ENCODE results near the gene CFAP54. TPM values are rescaled to one million over a fixed set of nuclear protein-coding genes. Genes with fewer than 3 reads are reported as not detected.

Gene CFAP54
- polyA plus RNA-seq, 2 of the 4 experiments (the other 2 are of a cell fraction) = 0.70 to 1.2 TPM

- H3K4me3 ChIP-seq = no peak overlapping the region
- peaks cover 3% of the 10 kb centered on the region; the same call in 1 of the 3 replicates for H3K4me1 ChIP-seq
- DNase-seq (ENCODE audit: low read depth in 1 of 2, low spot score in 1 of 2) = no peak
- H3K27ac ChIP-seq = no peak overlapping the region
- 44% methylated on average over 4 of the region's 4 CpGs for WGBS (ENCODE audit: missing lambda C conversion rate)
- TF ChIP-seq HOXA7 (CRISPR knock-in tag; IDR thresholded peaks at IDR 0.05) (no peak), HDAC2 (IDR thresholded peaks at IDR 0.05) (no peak), KDM1A (IDR thresholded peaks at IDR 0.05; ENCODE audit: low read depth) (no peak)
- CTCF ChIA-PET = no interaction called here
- no peak overlapping the region for H3K4me2 ChIP-seq
- no peak for ATAC-seq
- POLR2A ChIA-PET = no interaction called here
- no peaks in the 10 kb centered on the region for H3K9me3 ChIP-seq
- FAIRE-seq = no peak
Observed at GRCh38 chr12:96743606-96744005, 254.2 kb downstream of the CFAP54 start.

- Histone ChIP-seq H3K27ac (no peak overlapping the region), H3K4me2 (no peak overlapping the region), H3K4me1 (no peaks in the 10 kb centered on the region), H3K4me3 (no peak overlapping the region), H3K9me3 (no peaks in the 10 kb centered on the region)
- WGBS (ENCODE audit: missing lambda C conversion rate) = 76% methylated on average over 1 of the region's 1 CpG
- FAIRE-seq (no peak), ATAC-seq (no peak), DNase-seq (ENCODE audit: low read depth in 1 of 2, low spot score in 1 of 2) (no peak)
- TF ChIP-seq PHF8 (IDR thresholded peaks at IDR 0.05; ENCODE audit: borderline replicate concordance, low read depth) (no peak), EHF (CRISPR knock-in tag; IDR thresholded peaks at IDR 0.05) (no peak), SREBF2 (IDR thresholded peaks at IDR 0.05) (no peak), KDM1A (IDR thresholded peaks at IDR 0.05; ENCODE audit: low read depth) (no peak), JUN (IDR thresholded peaks at IDR 0.05) (no peak), ZNF302 (CRISPR knock-in tag; IDR thresholded peaks at IDR 0.05) (no peak), USF2 (IDR thresholded peaks at IDR 0.05) (no peak), HEYL (CRISPR knock-in tag; IDR thresholded peaks at IDR 0.05) (no peak), SMC3 (IDR thresholded peaks at IDR 0.05) (no peak), HOXA7 (CRISPR knock-in tag; IDR thresholded peaks at IDR 0.05) (no peak), ZSCAN20 (CRISPR knock-in tag; IDR thresholded peaks at IDR 0.05) (no peak)
- ChIA-PET CTCF (no interaction called here), POLR2A (no interaction called here)
Observed at GRCh38 chr12:96749999-96750398, 260.6 kb downstream of the CFAP54 start.

GRCh38 chr12:96751626-96752025 lies 262.2 kb downstream of the CFAP54 start:
- Histone ChIP-seq H3K4me1 (no peaks in the 10 kb centered on the region), H3K4me3 (no peak overlapping the region), H3K27ac (no peak overlapping the region), H3K9me3 (no peaks in the 10 kb centered on the region), H3K4me2 (no peak overlapping the region)
- ChIA-PET CTCF (no interaction called here), POLR2A (no interaction called here)
- WGBS (ENCODE audit: missing lambda C conversion rate) = 53% methylated on average over 4 of the region's 4 CpGs
- DNase-seq (ENCODE audit: low read depth in 1 of 2, low spot score in 1 of 2) (no peak), FAIRE-seq (no peak), ATAC-seq (no peak)
- TF ChIP-seq POLR2A (IDR thresholded peaks at IDR 0.05; ENCODE audit: low read length) = no peak
- no peak for TF ChIP-seq CBX2 (IDR thresholded peaks at IDR 0.05; ENCODE audit: borderline replicate concordance, low read depth)
- no peak for TF ChIP-seq REST (IDR thresholded peaks at IDR 0.05)
- TF ChIP-seq E2F6 (IDR thresholded peaks at IDR 0.05; ENCODE audit: borderline replicate concordance, low read depth) = no peak
- no peak for TF ChIP-seq HDAC2 (IDR thresholded peaks at IDR 0.05)
- TF ChIP-seq RCOR1 (IDR thresholded peaks at IDR 0.05; ENCODE audit: low read depth, low read length) = no peak
- TF ChIP-seq CEBPB (IDR thresholded peaks at IDR 0.05) = no peak
- no peak for TF ChIP-seq PBX3 (IDR thresholded peaks at IDR 0.05)
- no peak for TF ChIP-seq HOXB13 (CRISPR knock-in tag; IDR thresholded peaks at IDR 0.05; ENCODE audit: low read depth)
- TF ChIP-seq CTCF (IDR thresholded peaks at IDR 0.05) = no peak
- TF ChIP-seq RARB (CRISPR knock-in tag; IDR thresholded peaks at IDR 0.05) = no peak
- TF ChIP-seq BCL3 (IDR thresholded peaks at IDR 0.05) = no peak
- TF ChIP-seq TFCP2L1 (CRISPR knock-in tag; IDR thresholded peaks at IDR 0.05) = no peak
- TF ChIP-seq EHF (CRISPR knock-in tag; IDR thresholded peaks at IDR 0.05) = no peak
